GM18517 (cell line): Measurements from ENCODE around the gene CD44.

Source experiments
- ATAC-seq: cut with Tn5 transposase; IDR thresholded peaks from one replicate; pipeline ENCODE4 v1.9.1; 2021; ENCODE audit warnings: mild to moderate bottlenecking, moderate library complexity; ENCODE audit not compliant: unreplicated experiment

The CD44 gene

DNA sequence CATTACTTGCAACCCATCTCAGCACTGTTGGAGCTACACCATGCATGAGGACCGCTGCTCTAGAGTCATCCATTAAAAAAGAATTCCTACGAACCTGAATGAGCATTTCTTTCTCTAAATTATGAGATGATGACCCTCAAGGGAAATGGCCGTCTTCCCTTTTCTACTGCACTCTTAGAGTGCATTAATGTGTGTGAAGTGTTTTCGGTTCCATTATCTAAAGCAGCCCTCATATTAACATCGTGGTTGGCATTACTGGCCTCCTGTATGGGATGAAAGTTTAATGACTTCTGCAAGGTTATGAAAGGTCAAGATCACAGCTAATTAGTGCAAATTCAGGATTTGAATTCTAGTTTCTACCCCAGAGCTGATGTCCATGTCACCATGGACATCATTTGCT lies 16.7 kb downstream of the CD44 start:
- ATAC-seq = no peak

DNA sequence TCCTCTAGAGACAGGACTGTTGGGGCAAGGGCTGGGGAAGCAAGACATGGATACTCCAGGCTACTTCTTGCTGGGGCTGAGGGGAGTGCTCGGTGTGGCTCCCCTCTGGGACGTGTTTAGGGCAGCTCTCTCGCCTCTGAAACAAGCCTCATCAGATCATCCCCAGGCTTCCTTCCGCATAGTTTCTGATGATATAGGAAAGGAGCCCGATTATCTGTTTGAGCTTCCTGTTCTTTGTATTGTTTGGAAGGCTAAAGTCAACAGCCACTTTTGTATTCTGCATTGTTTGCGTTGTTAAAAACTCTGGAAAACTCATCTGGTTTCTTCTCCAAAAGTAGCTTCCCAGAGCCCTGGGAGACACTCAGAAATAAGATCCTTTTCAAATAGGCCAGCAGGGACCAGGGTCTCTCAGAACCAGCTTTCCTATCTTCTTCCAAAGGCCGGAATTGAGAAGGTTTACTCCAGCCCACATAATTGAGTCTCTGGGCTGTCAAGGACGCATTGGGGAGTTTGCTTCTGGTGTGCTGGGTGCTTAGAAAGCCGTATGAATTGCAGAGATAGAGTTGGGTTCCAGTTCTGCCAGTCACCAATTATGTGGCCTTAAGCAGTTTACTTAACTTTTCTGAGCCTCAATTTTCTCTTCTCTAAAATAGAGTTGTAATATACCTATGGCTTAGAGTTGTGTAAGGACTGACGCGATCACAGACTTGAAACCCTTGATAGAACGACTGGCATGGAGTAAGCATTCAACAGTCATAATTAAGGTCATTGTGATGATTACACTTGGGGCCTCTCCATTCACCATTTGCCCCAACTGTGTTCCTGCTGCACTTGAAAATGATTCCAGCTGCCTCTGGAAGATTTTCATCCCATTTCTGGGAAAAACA lies 19.1 kb downstream of the CD44 start:
- ATAC-seq = no peak

DNA sequence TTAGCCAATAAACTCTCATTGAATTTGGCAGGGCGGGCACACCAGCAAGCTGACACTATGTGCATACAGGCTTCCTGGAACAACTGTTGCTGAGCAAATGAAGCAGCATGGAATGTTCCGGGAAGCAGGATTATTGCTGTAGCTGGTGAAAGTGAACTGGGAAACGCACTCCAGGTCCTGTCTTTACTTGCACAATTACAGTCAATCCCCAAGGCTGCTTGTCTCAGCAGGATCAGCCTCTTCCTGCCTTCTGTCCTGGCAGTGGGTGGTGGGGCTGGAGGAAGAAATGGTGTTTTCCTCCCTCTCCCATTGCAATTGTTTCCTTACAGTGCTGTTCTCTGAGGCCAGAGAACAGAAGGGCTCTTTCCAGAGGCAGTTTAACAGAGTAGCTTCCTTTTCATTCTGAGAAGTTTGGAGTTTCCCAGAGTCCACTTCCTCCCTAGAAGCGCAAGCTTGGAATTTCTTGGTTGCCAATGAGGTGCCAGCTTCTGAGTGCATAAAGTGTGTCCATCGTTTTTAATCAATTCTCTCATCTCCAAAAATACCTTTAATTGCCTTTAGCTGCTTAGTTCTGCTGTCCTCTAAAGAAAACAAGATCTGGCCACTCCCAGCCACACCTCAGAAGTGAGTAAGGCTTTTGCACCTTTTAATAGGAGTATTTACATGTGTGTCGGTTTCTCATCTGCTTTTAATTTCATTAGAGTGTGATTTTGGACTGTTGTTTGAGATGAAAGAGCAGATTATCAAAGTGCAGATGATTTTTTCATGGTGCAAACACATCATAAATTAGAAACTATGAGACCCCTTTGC lies 19.9 kb downstream of the CD44 start:
- ATAC-seq = no peak

DNA sequence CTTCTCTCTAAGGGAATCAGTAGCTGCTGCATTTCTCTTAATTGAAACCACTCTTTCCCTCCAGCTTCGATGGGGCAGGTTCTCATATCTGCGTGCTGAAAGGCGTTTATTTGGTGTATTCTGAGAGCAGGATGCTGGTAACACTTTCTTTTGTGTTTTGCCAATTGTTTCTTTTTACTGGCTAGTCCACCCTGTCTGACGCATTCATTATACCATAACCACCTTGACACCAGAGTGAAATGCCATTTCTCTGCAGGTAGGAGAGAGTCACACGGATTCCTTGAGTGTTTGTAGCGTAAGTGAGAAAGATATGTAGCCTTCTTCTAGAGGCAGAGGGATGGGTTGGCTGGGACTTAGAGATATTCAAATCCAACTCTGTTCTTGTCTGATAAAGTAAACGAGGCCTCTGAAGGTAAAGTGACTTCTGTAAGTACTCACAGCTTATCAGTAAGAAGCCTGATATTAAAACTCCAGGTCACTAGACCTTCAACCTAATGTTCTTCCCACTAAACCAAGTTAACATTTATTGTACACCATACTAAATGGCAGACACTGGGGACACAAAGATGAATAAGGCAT lies 21.4 kb downstream of the CD44 start:
- ATAC-seq = no peak

DNA sequence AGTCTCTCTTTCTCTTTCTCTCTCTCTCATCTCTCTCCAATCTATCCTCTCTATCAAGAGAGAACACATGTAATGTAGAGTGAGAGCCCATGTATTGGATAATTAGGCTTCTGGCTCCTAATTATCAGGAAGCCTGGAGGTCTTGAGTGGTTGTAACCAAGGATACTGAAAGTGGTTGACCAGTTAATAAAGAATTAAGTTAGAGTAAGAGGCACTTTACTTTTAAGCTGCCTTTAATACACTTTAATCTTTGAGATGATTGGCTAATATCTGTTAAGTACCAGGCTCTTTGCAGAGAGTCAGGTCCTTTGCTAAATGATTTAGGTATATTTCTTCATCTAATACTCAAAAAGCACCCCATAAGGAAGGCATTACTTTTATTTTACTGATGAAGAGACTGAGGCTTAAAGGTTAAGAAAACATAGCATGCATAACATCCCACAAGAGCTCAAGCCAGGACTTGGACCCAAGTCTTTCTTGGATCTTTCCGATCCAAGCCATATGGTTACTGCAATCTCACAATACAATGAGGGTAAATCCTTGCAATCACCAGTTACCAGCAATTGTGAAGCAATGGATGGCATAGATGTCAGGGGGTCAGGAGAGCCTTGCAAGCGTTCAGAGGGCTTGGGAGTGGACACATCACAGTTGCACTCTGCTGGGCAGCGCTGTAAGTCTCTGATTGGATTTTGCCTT lies 22.1 kb downstream of the CD44 start:
- no peak for ATAC-seq

DNA sequence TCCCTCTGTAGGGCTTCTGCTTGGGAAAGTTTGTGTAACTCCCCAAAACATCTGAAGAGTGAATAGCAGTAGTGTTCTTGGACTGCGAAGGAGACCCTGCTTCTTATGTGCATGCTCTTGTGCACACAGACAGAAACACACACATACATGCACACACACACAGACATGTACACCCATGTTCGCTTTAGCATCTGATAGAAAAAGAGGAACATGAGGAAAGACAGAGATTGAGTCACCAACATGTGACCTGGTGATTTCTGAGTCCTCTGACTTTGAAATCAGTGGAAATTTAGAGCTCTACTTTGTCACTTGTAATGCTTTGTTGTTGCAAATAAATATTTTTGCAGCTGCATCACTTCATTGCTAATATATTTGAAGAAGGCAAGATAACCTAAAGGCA lies 23.8 kb downstream of the CD44 start:
- no peak for ATAC-seq

DNA sequence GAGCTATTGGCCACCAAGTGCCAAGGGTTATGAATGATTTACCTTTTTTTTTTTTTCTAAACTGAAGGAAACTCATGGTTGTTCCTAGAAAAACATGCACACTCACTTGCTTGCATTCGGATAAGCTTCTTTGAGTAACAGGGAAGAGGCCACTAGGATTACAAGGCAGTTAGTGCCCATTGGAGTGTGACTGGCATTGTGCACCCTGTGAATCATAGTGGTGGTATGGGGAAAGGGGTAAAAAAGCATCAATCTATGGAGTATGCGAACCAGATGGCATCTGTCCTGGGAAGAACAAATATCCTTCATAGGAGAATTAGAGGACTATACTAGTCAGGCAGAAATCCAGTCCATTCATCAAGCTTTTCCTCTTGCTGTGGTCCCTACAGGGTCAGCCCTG lies 24.2 kb downstream of the CD44 start:
- no peak for ATAC-seq

DNA sequence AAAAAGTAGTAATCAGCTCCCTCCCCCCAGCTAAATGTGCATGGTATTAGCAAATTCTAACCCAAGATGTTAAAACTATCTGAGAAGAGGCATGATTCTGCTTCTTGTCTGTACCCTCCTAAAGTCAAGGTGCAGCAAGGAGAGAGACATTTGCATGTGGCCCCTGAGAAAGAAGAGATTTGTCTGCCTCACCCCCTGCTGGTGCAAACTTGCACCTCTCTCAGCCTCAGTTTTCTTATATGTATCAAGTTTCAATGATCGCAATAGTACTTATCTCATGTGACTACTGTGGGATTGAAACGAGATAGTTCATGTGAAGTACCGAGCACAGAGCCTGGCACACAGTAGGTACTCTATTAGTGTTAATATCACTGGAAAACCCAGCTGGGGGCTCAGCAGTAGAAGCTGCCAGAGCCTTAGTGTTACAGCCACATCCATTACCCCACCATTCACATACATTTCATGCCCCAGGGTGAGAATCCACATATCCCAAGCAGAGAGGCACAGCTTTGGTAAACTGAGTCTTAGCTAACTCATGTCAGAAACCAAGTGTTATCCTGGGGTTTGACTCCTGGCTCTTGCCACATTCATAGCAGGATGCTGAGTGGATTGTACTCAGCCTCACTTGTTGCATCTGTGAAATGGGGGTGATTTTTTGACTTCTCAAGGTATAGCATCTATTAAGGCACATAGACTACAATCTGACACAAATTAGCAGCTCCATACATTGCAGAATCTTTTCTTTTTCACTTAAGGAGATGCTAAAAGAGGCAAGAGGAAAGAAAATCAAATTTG lies 24.9 kb downstream of the CD44 start:
- ATAC-seq = peak; percentile 37

DNA sequence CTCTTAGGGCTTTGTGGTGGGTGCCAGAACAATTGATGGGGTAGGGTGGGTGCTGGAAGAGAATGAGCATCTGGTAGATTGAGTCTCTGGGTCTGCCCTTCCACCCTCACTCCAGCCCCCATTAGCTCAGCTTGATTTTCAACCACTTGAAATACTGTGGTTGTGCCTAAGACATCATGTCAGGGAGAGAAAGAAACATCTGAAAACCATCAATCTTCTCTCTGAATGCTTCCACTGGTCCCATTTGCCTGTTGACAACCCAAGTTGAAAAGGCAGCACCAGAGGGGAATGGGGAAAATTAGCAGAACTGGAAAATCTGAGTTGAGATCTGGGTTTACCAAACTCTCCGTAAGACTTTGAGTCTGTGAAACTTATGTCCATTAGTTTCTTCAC lies 26.1 kb downstream of the CD44 start:
- ATAC-seq = peak; percentile 0

DNA sequence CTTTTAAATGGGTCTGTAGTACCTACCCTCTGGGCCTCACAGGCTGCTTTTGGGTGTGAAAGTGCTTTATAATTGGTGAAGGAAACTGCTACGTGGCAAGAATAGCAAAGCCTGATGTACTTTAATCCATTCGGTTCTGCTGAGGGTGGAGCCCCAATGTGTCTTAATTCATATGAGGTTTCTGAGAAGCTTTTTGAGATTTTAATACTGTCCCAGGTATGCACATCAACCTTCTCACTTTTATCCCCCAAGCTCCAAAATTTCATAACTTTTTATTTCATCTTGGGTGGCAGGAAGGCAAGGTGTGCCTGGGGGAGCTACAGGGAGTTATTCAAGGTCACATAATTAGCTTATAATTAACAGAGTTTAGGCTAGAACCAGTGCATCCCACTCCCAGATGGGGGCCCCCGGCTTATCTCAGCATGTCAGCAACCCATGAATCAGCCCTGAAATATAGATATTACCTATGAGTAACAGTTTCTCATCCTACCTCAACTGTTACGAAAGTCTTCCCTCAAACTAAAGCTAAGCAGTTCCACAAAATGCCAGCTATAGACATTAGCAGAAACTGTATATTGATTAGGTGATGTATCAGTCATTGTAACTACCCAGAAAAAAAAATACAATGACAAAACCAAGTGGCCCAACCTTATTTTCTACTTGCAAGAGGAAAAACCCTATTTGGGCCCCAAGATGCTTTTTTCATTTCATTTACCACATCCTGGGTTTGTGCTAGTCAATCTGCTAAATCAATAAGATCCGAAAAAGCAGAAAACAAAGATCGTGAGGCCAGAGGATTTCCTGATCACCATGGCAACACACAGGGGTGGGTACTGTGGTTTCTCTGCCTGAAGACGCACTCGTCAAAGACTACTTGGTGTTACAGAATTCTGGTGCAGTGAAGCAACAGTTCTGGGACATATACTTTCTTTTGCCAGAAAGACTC lies 26.7 kb downstream of the CD44 start:
- ATAC-seq = peak; percentile 87

DNA sequence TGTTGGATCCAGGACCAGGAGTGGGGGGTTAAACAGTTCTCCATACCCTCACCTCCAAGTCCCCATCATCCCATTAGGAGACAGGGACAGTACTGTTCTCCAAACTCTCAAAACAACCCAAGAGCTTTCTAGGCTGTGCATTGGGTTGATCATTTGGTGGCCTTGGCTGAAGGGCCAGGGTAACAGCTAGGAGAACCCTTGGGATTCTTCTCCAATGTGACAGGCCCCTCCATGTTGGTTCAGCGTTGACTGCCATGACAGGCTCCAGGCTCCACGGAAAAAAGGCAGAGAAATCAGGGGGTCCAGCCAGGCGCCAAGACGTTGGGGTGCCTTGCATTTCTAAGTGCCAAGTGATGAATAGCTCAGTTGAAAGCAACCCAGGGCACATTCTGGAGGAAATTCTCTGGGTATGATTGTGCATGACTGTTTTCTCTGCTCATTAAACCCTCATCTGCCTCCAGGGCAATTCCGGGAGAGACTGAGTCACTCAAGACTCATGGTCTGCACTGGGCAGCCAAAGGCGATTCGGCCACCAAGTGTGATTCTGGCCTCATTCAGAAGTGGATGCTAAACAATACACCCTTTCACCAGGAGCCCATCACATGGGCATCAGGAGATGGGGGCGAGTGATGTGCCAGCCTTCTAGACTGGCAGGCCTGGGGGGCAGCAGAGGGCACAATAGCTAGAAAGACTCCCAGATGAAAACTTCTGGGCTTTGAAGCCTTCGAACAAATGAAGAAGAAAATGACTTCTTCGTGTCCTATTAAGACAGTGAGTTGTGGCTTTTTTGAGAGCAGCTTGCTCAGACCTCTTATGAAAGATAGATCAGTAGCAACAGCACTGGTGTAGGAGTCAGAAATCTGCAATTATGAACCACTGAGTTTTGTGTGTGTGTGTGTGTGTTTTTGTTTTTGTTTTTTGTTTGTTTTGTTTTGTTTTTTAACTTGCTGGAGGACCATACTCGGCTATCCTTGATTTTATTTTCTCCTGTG lies 27.7 kb downstream of the CD44 start:
- no peak for ATAC-seq

DNA sequence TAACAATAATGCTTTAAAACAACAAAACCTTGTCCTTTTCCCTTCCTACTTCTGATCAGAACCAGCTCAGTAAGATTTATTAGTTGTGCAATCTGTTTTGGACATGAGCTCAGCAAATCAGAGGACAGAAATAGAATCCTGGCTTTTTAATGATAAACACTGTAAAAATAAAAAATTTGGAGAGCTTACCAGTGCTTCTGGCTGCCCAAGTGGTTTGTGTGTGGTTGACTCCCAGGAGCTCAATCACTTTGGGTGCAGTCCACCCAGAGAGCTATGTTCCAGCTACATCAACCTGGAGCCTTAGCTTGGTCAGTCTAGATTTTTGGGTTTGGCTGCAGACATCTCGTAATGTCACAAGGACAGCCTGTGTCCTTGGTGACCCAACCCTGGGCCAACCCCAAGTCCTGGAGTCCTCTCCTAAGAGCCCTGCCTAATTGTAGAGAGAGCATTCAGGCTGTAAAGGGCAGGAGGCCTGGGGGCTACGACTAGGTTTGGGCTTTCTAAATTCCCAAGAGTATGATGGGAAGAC lies 28.5 kb downstream of the CD44 start:
- ATAC-seq = no peak

DNA sequence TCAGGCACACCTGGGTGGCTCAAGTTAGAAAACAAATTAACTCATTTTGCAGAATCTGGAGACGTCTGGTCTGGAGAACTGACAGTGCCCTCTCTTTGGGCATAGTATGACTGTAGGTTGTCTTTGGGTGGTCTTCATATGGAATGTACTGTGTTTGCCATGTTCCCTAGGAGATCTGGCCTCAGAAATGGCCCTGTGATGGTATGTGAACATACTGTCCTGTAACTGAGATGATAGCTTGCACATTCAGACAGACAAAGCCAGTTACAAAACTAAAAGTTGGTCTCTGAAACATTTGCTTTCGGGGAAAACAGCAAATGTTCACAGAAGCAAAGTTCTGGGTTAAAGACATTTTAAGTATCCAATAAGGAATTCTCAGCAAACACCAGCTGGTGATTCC lies 29.7 kb downstream of the CD44 start:
- ATAC-seq = no peak

DNA sequence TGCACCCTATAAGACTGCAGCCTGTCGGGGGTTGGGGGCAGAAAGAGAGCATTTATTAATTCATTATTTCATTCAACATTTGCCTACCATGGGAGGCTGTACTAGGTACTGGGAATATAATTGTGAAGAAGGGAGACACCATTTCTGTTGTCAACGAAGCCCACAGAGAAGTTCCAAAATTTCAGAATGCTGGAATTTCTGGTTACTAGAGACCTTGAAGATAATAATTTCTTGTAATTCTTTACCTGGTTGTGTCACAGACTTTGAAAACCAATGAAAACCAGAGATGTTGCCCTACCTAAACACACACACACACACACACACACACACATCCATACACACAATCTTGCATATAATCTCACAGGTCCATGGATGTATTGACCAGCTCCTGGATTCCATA lies 30.1 kb downstream of the CD44 start:
- ATAC-seq = no peak

DNA sequence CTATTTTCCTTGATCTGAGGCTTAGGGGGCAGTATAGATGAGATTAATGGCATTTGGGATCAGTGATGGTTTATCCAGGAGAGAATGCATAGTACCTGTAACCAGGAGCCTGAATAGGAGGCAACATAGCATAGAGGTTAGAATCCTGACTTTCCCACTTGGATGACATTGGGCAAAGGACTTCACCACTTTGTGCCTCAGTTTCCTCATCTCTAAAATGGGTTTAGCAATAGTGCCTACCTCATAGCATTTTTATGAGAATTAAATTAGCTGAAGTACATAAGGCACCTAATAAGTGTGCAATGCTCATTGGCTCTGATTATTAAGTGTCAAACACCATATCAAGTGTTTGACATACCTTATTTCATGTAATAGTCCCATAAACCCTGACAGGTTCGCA lies 30.8 kb downstream of the CD44 start:
- ATAC-seq = no peak

DNA sequence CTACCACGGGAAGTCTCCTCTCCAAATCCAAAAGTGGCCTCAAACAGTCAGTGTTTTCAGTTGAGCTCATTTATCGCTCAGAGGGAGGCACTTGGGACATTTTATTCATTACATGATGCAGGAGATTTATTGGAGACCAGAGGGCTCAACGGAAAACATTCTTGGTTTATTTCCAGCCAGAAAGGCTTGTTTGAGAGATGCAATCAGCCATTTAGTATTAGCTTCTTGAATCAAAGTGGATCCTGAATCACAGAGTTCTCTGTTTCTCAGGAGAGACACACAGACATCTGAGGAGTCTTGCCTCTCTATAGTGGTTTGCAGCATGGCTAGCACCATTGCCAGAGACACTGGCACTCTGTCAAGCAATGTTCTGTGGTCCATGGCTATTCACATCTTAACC lies 31.5 kb downstream of the CD44 start:
- ATAC-seq = no peak

DNA sequence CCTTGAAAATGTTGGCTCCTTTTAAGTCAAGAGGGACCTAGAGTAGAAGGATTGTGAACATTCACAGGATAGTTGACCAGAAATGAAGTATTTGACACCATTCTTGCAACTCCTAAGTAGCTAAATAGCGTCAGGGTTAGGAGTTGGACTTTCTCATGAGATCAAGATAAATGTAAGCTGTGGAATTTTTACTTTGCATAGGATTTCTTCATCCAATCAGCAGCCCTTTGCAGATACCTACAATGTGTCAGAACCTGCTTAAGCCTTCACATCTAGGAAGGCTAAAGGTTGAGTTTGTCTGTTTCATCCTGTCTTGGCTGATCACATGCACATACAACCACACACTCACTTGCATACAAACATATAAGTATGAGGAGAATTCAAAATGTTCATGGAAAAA lies 32.3 kb downstream of the CD44 start:
- ATAC-seq = no peak

DNA sequence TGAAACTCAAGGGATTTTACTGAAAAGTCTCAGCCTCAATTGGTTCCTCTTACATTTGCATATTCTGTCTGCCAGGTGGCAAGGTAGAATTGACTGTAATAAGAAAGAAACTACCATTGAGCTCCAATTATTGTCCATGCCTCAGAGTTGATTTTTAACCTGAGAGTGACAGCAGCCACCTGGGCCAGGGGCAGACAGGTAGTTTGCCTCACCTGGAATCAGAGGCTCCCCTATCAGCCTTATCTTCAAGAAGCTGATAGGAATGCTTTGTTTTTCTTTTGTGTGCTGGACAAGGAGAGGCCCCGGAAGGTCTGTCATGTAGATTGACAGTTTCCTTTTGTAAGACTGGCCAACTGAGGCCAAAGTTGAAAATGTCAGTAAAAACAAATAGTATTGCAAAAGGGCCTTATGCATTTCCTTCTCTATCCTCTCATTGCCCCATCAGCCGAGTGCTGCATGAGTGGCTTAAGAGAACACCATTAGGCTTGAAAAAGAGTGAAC lies 34.1 kb downstream of the CD44 start:
- ATAC-seq = peak; percentile 74
